RWPE2 (cell line): ENCODE results near the gene ST3GAL3.
A peak's percentile ranks its signal among the peaks of the same experiment; 100 is the strongest.

Experiments
- ATAC-seq: fragments of 200-7000 bp; cut with Tn5 transposase; 3 replicates; pipeline ENCODE4 v1.9.1; 2021; ENCODE audit warnings: low read depth
- DNase-seq: peaks from one replicate; pipeline ENCODE4 v3.0.0-alpha.2; 2020; ENCODE audit warnings: low spot score
- H3K27ac ChIP-seq: fragments of 450-650 bp; 2 replicates; pipeline ENCODE4 v1.5.1; 2017; ENCODE audit warnings: mild to moderate bottlenecking; ENCODE audit not compliant: poor library complexity, severe bottlenecking
- H3K27me3 ChIP-seq: fragments of 250-450 bp; sonication (Bioruptor Pico); 2 replicates; pipeline ENCODE4 v1.5.1; 2021; ENCODE audit warnings: mild to moderate bottlenecking, moderate library complexity; ENCODE audit not compliant: insufficient read depth, poor library complexity, severe bottlenecking
- H3K36me3 ChIP-seq: fragments of 250-450 bp; sonication (Bioruptor Pico); 2 replicates; pipeline ENCODE4 v1.5.1; 2020; ENCODE audit warnings: low read depth, mild to moderate bottlenecking, moderate library complexity
- H3K4me1 ChIP-seq: fragments of 250-450 bp; sonication (Bioruptor Pico); 2 replicates; pipeline ENCODE4 v1.5.1; 2021; ENCODE audit warnings: mild to moderate bottlenecking, moderate library complexity; ENCODE audit not compliant: insufficient read depth, poor library complexity, severe bottlenecking
- H3K4me3 ChIP-seq: fragments of 250-450 bp; sonication (Bioruptor Pico); 2 replicates; pipeline ENCODE4 v1.5.1; 2021; ENCODE audit warnings: mild to moderate bottlenecking, moderate library complexity; ENCODE audit not compliant: severe bottlenecking
- H3K9me3 ChIP-seq: fragments of 250-450 bp; sonication (Bioruptor Pico); 2 replicates; pipeline ENCODE4 v1.5.1; 2021; ENCODE audit warnings: mild to moderate bottlenecking, moderate library complexity; ENCODE audit not compliant: severe bottlenecking
- CTCF ChIP-seq: fragments of 450-650 bp; IDR thresholded peaks from one replicate; pipeline ENCODE4 v1.5.1; 2017; ENCODE audit warnings: mild to moderate bottlenecking, moderate library complexity; ENCODE audit not compliant: poor library complexity, severe bottlenecking

ST3GAL3 gene

GRCh38 chr1:43699281-43699680 lies 8.1 kb upstream of the ST3GAL3 start:
- ATAC-seq = no peak
- DNase-seq = no peak
- H3K27me3 ChIP-seq = no peaks in the 10 kb centered on the region
- no peak overlapping the region for H3K4me3 ChIP-seq
- no peaks in the 10 kb centered on the region for H3K9me3 ChIP-seq
- H3K4me1 ChIP-seq = no peaks in the 10 kb centered on the region
- H3K36me3 ChIP-seq = peaks cover 98% of the 10 kb centered on the region
- no peak for TF ChIP-seq CTCF
- no peak overlapping the region for H3K27ac ChIP-seq

GRCh38 chr1:43703836-43704235 lies 3.5 kb upstream of the ST3GAL3 start:
- no peak for TF ChIP-seq CTCF
- no peak for ATAC-seq

GRCh38 chr1:43704838-43705237 lies 2.5 kb upstream of the ST3GAL3 start:
- TF ChIP-seq CTCF = peak; percentile 21
- Histone ChIP-seq H3K27me3 (no peaks in the 10 kb centered on the region), H3K4me1 (peaks cover 7% of the 10 kb centered on the region), H3K36me3 (peaks cover 52% of the 10 kb centered on the region), H3K9me3 (no peaks in the 10 kb centered on the region), H3K4me3 (no peak overlapping the region), H3K27ac (no peak overlapping the region)
- DNase-seq (no peak), ATAC-seq (no peak)

More at GRCh38 chr1:43703836-43704235, 3.5 kb upstream of the ST3GAL3 start:
- no peak for DNase-seq
- H3K9me3 ChIP-seq = no peaks in the 10 kb centered on the region
- no peak overlapping the region for H3K4me3 ChIP-seq
- peaks cover 62% of the 10 kb centered on the region for H3K36me3 ChIP-seq
- peaks cover 6% of the 10 kb centered on the region for H3K4me1 ChIP-seq
- no peak overlapping the region for H3K27ac ChIP-seq
- H3K27me3 ChIP-seq = no peaks in the 10 kb centered on the region

- H3K36me3 ChIP-seq = peaks cover 47% of the 10 kb centered on the region
- H3K27me3 ChIP-seq = no peaks in the 10 kb centered on the region
- no peaks in the 10 kb centered on the region for H3K9me3 ChIP-seq
- H3K4me1 ChIP-seq = peaks cover 8% of the 10 kb centered on the region
- H3K4me3 ChIP-seq = no peak overlapping the region
- no peak for DNase-seq
- peak overlapping the region; percentile 70 for H3K27ac ChIP-seq
- no peak for ATAC-seq
- TF ChIP-seq CTCF = no peak
Measured at GRCh38 chr1:43705334-43705733, 2.0 kb upstream of the ST3GAL3 start.

GRCh38 chr1:43705982-43706597 lies 1.2 kb upstream of the ST3GAL3 start:
- peak overlapping the region; percentile 70 for H3K27ac ChIP-seq
- no peaks in the 10 kb centered on the region for H3K9me3 ChIP-seq
- no peaks in the 10 kb centered on the region for H3K27me3 ChIP-seq
- no peak for TF ChIP-seq CTCF
- peaks cover 44% of the 10 kb centered on the region for H3K36me3 ChIP-seq
- peaks cover 16% of the 10 kb centered on the region for H3K4me1 ChIP-seq
- no peak for DNase-seq
- H3K4me3 ChIP-seq = peak overlapping the region; percentile 90
- no peak for ATAC-seq
